Measurements from ENCODE around the gene SH2D3A.

Gene SH2D3A

DNA sequence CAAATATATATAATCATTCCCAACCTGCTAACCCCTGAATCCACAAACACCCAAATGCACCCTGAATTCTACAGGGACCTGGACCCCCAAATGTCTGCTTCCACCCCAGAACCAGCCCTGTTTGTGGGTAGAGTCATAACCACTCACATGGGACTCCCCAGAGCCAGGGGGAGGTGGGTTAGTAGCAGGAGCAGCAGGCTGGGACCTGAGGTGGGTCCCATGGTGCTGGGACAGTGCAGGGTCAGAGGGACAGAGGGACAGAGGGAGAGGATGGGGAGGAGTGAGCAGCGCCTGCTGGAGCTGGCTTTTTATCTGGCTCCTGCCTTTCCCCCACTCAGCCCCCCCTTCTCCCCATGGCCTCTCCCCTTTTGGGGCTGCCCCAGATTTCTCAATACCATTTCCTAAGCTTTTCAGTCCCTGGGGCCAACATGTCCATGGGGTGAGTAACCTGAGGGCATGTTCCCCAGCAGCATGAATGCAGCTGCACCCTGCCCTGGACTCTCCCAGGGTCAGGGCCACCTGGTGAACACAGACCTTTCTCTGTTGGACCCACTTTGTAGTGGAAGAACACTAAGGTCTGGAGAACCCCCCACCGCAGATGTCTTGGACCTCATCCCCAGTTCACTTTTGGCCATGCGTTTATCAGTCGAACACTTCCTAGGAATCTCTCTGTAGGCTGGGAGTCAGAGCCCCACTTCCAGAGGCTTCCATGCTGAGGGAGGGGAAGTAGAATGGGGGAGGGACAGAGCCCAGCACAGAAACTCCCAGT is 46.7 kb downstream of the SH2D3A start, which contains the start of gene C3:
Gene C3 (minus strand): TSS at position 282 of the 769 bp plus-strand sequence. CDS start 61 bp downstream, at position 221.
- TF ChIP-seq ZFX (IDR thresholded peaks at IDR 0.05): no peak
- TF ChIP-seq, protein P1, sequence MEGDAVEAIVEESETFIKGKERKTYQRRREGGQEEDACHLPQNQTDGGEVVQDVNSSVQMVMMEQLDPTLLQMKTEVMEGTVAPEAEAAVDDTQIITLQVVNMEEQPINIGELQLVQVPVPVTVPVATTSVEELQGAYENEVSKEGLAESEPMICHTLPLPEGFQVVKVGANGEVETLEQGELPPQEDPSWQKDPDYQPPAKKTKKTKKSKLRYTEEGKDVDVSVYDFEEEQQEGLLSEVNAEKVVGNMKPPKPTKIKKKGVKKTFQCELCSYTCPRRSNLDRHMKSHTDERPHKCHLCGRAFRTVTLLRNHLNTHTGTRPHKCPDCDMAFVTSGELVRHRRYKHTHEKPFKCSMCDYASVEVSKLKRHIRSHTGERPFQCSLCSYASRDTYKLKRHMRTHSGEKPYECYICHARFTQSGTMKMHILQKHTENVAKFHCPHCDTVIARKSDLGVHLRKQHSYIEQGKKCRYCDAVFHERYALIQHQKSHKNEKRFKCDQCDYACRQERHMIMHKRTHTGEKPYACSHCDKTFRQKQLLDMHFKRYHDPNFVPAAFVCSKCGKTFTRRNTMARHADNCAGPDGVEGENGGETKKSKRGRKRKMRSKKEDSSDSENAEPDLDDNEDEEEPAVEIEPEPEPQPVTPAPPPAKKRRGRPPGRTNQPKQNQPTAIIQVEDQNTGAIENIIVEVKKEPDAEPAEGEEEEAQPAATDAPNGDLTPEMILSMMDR (conservative IDR thresholded peaks at IDR 0.05): no peak
- no peak within 1 kb of the TSS for H3K27ac ChIP-seq

DNA sequence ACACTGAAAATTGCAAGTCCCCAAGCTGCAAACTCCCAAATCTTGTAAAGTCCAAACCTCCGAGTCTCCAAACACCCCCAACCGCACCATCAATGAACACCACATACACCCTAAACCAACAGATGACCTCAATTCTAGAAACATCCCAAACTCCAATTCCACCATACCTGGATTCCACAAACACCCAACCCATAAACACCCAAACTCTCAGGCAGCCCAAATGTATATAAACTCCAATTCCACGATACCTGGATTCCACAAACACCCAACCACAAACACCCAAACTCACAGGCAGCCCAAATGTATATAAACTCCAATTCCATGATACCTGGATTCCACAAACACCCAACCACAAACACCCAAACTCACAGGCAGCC is 47.3 kb downstream of the SH2D3A start:
- TF ChIP-seq ZFX (IDR thresholded peaks at IDR 0.05): no peak
- TF ChIP-seq, protein P1 (conservative IDR thresholded peaks at IDR 0.05): no peak

DNA sequence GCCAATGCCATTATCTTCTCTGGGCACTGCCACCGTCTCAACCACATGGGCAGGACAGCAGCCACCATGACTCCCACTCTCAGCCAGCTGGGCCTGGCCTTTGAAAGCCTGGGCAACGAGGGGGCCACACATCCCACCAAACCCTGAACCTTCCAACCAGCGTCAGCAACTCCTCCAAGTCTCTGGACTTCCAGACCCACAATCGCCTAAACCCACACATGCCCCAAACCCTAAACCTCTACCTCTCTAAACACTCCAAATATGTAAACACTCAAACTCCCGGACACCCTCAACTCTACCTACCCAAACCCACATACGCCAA is 47.7 kb downstream of the SH2D3A start:
- H3K27ac ChIP-seq: no peak overlapping the region
- TF ChIP-seq, protein P1 (conservative IDR thresholded peaks at IDR 0.05): no peak
- TF ChIP-seq ZFX (IDR thresholded peaks at IDR 0.05): no peak

More for the DNA sequence above, 47.3 kb downstream of the SH2D3A start:
- no peak overlapping the region for H3K27ac ChIP-seq

DNA sequence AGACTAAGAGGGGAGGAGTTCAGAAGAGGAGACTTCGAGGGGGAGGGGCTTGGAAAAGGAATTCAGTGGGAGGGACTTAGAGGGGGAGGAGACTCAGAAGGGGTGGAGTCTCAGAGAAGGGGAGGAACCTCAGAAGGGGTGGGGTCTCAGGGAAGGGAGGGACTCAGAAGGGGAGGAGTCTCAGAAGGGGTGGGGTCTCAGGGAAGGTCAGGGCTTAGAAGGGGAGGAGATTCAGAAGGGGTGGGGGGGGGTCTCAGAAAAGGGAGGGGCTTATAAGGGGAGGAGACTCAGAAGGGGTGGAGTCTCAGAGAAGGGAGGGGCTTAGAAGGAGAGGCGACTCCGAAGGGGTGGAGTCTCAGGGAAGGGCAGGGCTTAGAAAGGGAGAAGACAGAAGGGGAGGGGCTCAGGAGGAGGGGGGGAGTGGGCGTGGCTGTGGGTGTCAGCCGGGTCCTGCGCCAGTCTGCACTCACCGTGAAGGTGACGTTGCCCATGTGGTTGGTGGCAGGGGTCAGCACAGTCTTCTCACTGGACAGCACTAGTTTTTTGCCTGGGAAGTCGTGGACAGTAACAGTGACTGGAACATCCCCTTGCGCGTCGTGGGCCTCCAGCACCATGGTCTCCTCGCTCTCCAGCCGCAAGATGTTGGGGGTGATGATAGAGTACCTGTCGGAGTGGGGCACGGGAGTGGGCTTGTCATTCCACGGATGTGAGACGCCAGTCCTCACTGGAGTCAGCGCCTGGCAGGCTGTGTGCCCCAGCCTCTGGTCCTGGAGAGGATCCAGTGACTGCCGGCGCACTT is 48.3 kb downstream of the SH2D3A start:
- TF ChIP-seq, protein P1 (conservative IDR thresholded peaks at IDR 0.05): no peak
- TF ChIP-seq ZFX (IDR thresholded peaks at IDR 0.05): no peak
- H3K27ac ChIP-seq: no peak overlapping the region

DNA sequence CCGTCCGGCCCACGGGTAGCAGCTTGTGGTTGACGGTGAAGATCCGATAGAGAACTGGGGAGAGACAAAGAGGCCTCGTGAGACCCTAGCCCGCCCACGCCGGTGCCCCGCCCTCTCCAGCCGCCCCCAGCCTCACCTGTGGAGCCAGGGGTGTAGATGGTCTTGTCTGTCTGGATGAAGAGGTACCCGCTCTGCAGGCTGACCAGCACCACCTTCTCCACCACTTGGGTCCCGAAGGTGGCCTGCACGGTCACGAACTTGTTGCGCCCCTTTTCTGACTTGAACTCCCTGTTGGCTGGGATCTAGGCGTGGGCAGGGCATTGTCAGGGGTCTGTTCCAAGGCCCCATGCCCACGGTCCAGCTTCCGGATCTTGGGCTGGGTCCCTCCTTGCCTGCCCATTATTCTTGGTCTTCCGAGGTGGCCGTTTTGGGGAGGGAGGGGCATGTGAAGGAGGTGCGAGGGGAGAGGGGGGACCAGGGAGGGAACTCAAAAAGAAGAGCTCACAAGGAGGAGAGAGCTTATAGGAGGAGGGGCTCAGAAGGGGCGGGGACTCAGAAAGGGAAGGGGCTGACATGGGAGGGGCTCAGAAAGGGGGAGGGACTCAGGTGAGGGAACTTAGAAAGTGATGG is 49.0 kb downstream of the SH2D3A start:
- TF ChIP-seq, protein P1 (conservative IDR thresholded peaks at IDR 0.05): no peak
- TF ChIP-seq ZFX (IDR thresholded peaks at IDR 0.05): no peak
- H3K27ac ChIP-seq: no peak overlapping the region

DNA sequence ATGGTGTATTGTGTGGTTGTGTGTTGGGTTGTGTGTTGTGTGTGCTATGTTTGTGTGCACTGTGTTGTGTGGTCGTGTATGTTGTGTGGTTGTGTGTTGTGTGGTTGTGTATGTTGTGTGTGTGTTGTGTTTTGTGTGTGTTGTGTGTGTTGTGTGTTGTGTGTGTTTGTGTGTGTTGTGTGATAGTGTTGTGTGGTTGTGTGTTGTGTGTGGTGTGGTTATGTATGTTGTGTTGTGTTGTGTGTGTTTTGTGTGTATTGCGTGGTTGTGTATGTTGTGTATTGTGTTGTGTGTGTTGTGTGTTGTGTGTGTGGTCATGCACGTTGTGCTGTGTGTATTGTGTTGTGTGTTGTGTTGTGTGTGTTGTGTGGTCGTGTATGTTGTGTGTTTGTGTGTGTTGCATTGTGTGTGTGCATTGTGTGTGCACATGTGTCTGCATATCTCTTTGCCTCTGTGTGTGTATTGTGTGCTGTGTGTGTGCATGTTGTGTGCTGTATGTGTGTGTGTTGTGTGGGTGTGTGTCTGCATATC is 49.7 kb downstream of the SH2D3A start:
- TF ChIP-seq, protein P1 (conservative IDR thresholded peaks at IDR 0.05): no peak
- no peak for TF ChIP-seq ZFX (IDR thresholded peaks at IDR 0.05)
- no peak overlapping the region for H3K27ac ChIP-seq
